Vagina (tissue), 2 donors: ENCODE data around the gene IPO11. TPM values are rescaled to one million over a fixed set of nuclear protein-coding genes. Genes with fewer than 3 reads are reported as not detected.
"Not testable (repeated sequence)": the region's sequence is repeated elsewhere in the genome, so short reads cannot be mapped to it uniquely, and the experiment has no call there.

Source experiments
- DNase-seq, 2 donors: peaks; one replicate each; pipeline ENCODE4 v3.0.0-alpha.2; 2017; ENCODE audit errors: extremely low spot score in 2 of 2
- H3K27ac ChIP-seq: fragments of 200-600 bp; sonication (generic); one replicate; pipeline ENCODE4 v1.5.1; 2019
- H3K27me3 ChIP-seq: fragments of 200-600 bp; sonication (generic); one replicate; pipeline ENCODE4 v1.5.1; 2019
- H3K36me3 ChIP-seq, 2 donors: fragments of 200-600 bp; sonication (generic); one replicate each; pipeline ENCODE4 v1.5.1; 2017 to 2019
- H3K4me1 ChIP-seq: fragments of 200-600 bp; sonication (generic); one replicate; pipeline ENCODE4 v1.5.1; 2019
- H3K4me3 ChIP-seq, 2 donors: fragments of 200-600 bp; sonication (generic); 1 replicate in 1 of 2; 2 replicates in 1 of 2; pipeline ENCODE4 v1.5.1; 2016 to 2019
- H3K9me3 ChIP-seq: fragments of 200-600 bp; sonication (generic); one replicate; pipeline ENCODE4 v1.5.1; 2019
- POLR2A ChIP-seq, 2 donors: fragments of 450-650 bp; IDR thresholded peaks; one replicate each; pipeline ENCODE4 v1.6.1; 2017; ENCODE audit warnings: antibody characterized with exemption in 2 of 2, mild to moderate bottlenecking in 2 of 2, moderate library complexity in 2 of 2
- POLR2AphosphoS5 ChIP-seq, 2 donors: sonication (generic); formaldehyde crosslinking; IDR thresholded peaks; one replicate each; pipeline ENCODE4 v1.9.0; 2017; ENCODE audit warnings: antibody characterized with exemption in 2 of 2, mild to moderate bottlenecking in 2 of 2, low read depth in 1 of 2; ENCODE audit not compliant: insufficient read depth in 1 of 2
- intact Hi-C: fragments of 100-400 bp; cut with DNase I; formaldehyde crosslinking; loops from one replicate; pipeline ENCODE4 v1.15.1; 2023
- total RNA-seq: library from RNA; depleted of rRNA; stranded (reverse); fragments of >200 nt; gene quantifications from one replicate; pipeline ENCODE4 v1.2.3, GENCODE V29; 2016
- TF ChIP-seq, protein P1 (sequence below), 3 experiments: fragments of 450-650 bp in 2 of 3; fragments of 200-600 bp in 1 of 3; sonication (generic) in 1 of 3; IDR thresholded peaks; one replicate each; pipeline ENCODE4 v1.5.1; 2017 to 2019; ENCODE audit warnings: antibody characterized with exemption in 3 of 3, mild to moderate bottlenecking in 2 of 3, moderate library complexity in 2 of 3

IPO11 gene
- total RNA-seq, 1 donor from 2014 or later = 31.2 TPM

DNA sequence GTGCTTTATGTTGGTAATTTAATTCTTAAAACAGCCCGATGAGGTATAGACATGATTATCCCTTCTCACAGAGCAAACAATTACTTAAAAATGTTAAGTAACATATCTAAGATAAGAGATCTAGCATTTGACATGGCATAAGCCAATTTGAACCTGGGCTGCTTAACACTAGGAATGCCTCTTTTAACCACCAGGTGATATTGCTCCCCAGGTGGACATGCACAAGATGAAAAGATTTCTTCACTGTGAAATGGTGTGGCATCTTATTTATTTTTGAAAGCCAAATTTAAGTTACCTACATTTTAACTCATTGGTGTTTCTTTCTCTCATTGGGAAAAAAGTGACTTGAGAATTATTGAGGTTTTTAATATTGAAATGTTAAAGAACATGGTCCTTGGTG, 150.3 kb downstream of the IPO11 start:
- Histone ChIP-seq H3K4me3 (no peak overlapping the region), H3K36me3 (peaks cover 0 to 19% of the 10 kb centered on the region in 2 donors), H3K27ac (no peak overlapping the region), H3K4me1 (no peaks in the 10 kb centered on the region), H3K9me3 (peaks cover 2% of the 10 kb centered on the region), H3K27me3 (no peaks in the 10 kb centered on the region)
- TF ChIP-seq, protein P1, sequence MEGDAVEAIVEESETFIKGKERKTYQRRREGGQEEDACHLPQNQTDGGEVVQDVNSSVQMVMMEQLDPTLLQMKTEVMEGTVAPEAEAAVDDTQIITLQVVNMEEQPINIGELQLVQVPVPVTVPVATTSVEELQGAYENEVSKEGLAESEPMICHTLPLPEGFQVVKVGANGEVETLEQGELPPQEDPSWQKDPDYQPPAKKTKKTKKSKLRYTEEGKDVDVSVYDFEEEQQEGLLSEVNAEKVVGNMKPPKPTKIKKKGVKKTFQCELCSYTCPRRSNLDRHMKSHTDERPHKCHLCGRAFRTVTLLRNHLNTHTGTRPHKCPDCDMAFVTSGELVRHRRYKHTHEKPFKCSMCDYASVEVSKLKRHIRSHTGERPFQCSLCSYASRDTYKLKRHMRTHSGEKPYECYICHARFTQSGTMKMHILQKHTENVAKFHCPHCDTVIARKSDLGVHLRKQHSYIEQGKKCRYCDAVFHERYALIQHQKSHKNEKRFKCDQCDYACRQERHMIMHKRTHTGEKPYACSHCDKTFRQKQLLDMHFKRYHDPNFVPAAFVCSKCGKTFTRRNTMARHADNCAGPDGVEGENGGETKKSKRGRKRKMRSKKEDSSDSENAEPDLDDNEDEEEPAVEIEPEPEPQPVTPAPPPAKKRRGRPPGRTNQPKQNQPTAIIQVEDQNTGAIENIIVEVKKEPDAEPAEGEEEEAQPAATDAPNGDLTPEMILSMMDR (IDR thresholded peaks at IDR 0.05) = no peak
- TF ChIP-seq POLR2A (IDR thresholded peaks at IDR 0.05) (no peak), POLR2AphosphoS5 (IDR thresholded peaks at IDR 0.05; ENCODE audit: insufficient read depth in 1 of 2, low read depth in 1 of 2) (no peak)
- intact Hi-C loops = no loop called here
- no peak for DNase-seq

DNA sequence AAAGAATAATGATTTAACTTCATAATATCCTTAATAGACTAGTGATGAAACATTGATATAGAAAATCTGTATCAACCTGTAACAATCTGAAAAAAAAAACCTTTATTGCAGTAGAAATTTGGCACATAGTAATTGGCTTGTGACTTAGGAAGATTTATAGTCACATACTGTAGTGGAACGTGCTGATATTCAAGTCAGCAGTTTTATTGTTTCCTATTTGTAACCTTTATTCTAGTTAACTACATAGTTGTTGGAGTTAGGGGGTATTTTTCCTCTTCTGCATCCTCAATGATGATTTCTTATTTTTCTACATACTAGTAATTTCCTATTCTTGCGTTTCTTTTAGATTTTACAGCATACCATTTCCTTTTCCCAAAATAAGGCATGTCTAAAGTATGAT, 151.5 kb downstream of the IPO11 start:
- H3K4me3 ChIP-seq = no peak overlapping the region
- TF ChIP-seq POLR2AphosphoS5 (IDR thresholded peaks at IDR 0.05; ENCODE audit: insufficient read depth in 1 of 2, low read depth in 1 of 2) (no peak), POLR2A (IDR thresholded peaks at IDR 0.05) (no peak)
- TF ChIP-seq, protein P1 (IDR thresholded peaks at IDR 0.05) = no peak
- intact Hi-C loops = no loop called here
- peaks cover 2% of the 10 kb centered on the region for H3K9me3 ChIP-seq
- no peak for DNase-seq
- H3K36me3 ChIP-seq = peaks cover 0 to 22% of the 10 kb centered on the region in 2 donors
- no peaks in the 10 kb centered on the region for H3K4me1 ChIP-seq
- H3K27me3 ChIP-seq = no peaks in the 10 kb centered on the region
- no peak overlapping the region for H3K27ac ChIP-seq

DNA sequence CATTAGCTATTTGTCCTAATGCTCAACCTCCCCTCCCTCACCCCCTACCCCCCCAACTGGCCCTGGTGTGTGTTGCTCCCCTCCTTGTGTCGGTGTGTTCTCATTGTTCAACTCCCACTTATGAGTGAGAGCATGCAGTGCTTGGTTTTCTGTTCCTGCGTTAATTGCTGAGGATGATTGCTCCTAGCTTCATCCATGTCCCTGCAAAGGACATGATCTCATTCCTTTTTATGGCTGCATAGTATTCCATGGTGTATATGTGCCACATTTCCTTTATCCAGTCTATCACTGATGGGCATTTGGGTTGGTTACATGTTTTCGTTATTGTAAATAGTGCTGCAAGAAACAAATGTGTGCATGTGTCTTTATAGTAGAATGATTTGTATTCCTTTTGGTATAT, 153.2 kb downstream of the IPO11 start:
- peaks cover 0 to 22% of the 10 kb centered on the region in 2 donors for H3K36me3 ChIP-seq
- H3K9me3 ChIP-seq, H3K27me3 ChIP-seq, H3K4me1 ChIP-seq, H3K27ac ChIP-seq, DNase-seq, H3K4me3 ChIP-seq, intact Hi-C loops: not testable (repeated sequence)

DNA sequence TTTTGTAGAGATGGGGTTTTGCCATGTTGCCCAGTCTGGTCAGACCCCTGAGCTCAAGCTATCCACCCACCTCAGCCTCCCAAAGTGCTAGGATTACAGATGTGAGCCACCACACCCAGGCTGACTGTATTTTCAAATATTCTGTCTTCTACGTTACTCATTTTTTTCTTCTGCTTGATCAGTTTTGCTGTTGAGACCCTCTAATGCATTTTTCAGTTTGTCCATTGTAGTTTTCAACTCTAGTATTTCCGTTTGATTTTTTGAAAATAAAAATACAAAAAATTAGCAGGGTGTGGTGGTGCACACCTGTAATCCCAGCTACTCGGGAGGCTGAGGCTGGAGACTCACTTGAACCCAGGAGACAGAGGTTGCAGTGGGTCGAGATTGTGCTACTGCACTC, 155.6 kb downstream of the IPO11 start:
- no peak for DNase-seq
- Histone ChIP-seq H3K27ac (no peak overlapping the region), H3K36me3 (peaks cover 0 to 22% of the 10 kb centered on the region in 2 donors), H3K4me1 (no peaks in the 10 kb centered on the region), H3K27me3 (no peaks in the 10 kb centered on the region), H3K9me3 (peaks cover 2% of the 10 kb centered on the region), H3K4me3 (no peak overlapping the region)
- intact Hi-C loops = no loop called here
- no peak for TF ChIP-seq POLR2A (IDR thresholded peaks at IDR 0.05)
- no peak for TF ChIP-seq POLR2AphosphoS5 (IDR thresholded peaks at IDR 0.05; ENCODE audit: insufficient read depth in 1 of 2, low read depth in 1 of 2)
- TF ChIP-seq, protein P1 (IDR thresholded peaks at IDR 0.05) = no peak

DNA sequence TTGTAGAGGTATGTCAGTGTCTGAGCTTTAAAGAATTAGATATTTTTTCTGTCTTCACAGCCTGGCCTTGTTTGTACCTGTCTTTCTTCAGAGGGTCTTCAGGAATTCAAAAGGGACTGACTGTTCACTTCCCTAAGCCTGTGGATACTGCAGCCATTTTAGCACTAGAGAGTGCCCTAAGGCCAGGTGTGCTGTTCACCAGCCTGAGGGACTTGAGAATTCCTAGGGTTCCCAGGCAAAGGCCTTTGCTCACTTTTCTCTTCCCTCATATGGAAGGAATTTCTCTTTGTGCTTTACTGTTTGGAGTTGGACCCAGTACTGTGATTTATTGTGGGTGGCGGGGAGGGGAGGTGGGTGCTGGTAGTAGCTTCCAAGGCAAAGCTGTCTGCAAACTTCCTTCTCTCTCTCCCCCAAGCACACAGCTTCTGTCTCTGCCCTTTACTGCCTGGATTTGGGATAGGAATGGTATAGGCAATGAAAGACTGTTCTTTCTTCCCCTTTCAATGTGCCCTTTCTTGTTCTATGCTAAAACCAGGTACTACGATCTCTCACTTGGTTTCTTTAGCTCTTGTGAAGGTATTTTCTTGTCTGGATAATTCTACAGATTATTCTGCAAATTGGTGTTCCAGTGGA, 156.4 kb downstream of the IPO11 start:
- no peak overlapping the region for H3K27ac ChIP-seq

More for the DNA sequence above, 156.4 kb downstream of the IPO11 start:
- no peak for DNase-seq
- peaks cover 0 to 22% of the 10 kb centered on the region in 2 donors for H3K36me3 ChIP-seq
- TF ChIP-seq POLR2AphosphoS5 (IDR thresholded peaks at IDR 0.05; ENCODE audit: insufficient read depth in 1 of 2, low read depth in 1 of 2) (no peak), POLR2A (IDR thresholded peaks at IDR 0.05) (no peak)
- TF ChIP-seq, protein P1 (IDR thresholded peaks at IDR 0.05) = no peak
- intact Hi-C loops = no loop called here
- no peaks in the 10 kb centered on the region for H3K4me1 ChIP-seq
- H3K4me3 ChIP-seq = no peak overlapping the region
- H3K27me3 ChIP-seq = no peaks in the 10 kb centered on the region
- peaks cover 2% of the 10 kb centered on the region for H3K9me3 ChIP-seq
